GM23338 (cell line): ENCODE data around the gene VPS45. TPM values are rescaled to one million over a fixed set of nuclear protein-coding genes. Genes with fewer than 3 reads are reported as not detected.

ENCODE experiments used
- ATAC-seq: fragments of 200-7000 bp; cut with Tn5 transposase; 3 replicates; pipeline ENCODE4 v1.9.1; 2020
- DNase-seq: peaks from one replicate; pipeline ENCODE4 v3.0.0-alpha.2; 2015; ENCODE audit warnings: low spot score
- H2AFZ ChIP-seq: fragments of 200-600 bp; sonication (generic); 2 replicates; pipeline ENCODE4 v1.8.0; 2016; ENCODE audit warnings: antibody characterized with exemption, mild to moderate bottlenecking, moderate library complexity
- H3F3A ChIP-seq: fragments of 200-600 bp; sonication (generic); replicated peaks from 2 replicates; pipeline ENCODE4 v1.8.0; 2017; ENCODE audit warnings: antibody characterized with exemption, mixed run types, low read depth
- H3K27ac ChIP-seq: fragments of 200-600 bp; sonication (generic); 2 replicates; pipeline ENCODE4 v1.6.1; 2016; ENCODE audit warnings: low read depth
- H3K27me3 ChIP-seq: fragments of 200-600 bp; sonication (generic); 2 replicates; pipeline ENCODE4 v1.8.0; 2016; ENCODE audit warnings: mild to moderate bottlenecking, mixed run types, moderate library complexity; ENCODE audit not compliant: insufficient read depth
- H3K36me3 ChIP-seq: fragments of 200-600 bp; sonication (generic); 2 replicates; pipeline ENCODE4 v1.8.0; 2016; ENCODE audit warnings: mild to moderate bottlenecking; ENCODE audit not compliant: insufficient read depth
- H3K4me1 ChIP-seq: fragments of 200-600 bp; sonication (generic); 2 replicates; pipeline ENCODE4 v1.8.0; 2016; ENCODE audit warnings: mild to moderate bottlenecking, moderate library complexity; ENCODE audit not compliant: insufficient read depth
- H3K4me2 ChIP-seq: fragments of 200-600 bp; sonication (generic); 2 replicates; pipeline ENCODE4 v1.7.1; 2017; ENCODE audit warnings: mixed run types
- H3K4me3 ChIP-seq: fragments of 200-600 bp; sonication (generic); 2 replicates; pipeline ENCODE4 v1.6.1; 2016; ENCODE audit warnings: mixed run types
- H3K79me2 ChIP-seq: fragments of 200-600 bp; sonication (generic); replicated peaks from 2 replicates; pipeline ENCODE4 v1.8.0; 2017; ENCODE audit warnings: mild to moderate bottlenecking; ENCODE audit not compliant: insufficient read depth
- H3K9me2 ChIP-seq: fragments of 200-600 bp; sonication (generic); 2 replicates; pipeline ENCODE4 v1.8.0; 2017; ENCODE audit not compliant: insufficient read depth
- H4K20me1 ChIP-seq: fragments of 200-600 bp; sonication (generic); replicated peaks from 2 replicates; pipeline ENCODE4 v1.8.0; 2017; ENCODE audit warnings: mild to moderate bottlenecking; ENCODE audit not compliant: insufficient read depth
- H3K27ac Mint-ChIP-seq: 2 replicates; pipeline ENCODE4 v1.8.0; 2020; ENCODE audit warnings: inconsistent platforms, mild to moderate bottlenecking, moderate library complexity, mixed read lengths
- H3K27me3 Mint-ChIP-seq: 3 replicates; pipeline ENCODE4 v1.8.0; 2022; ENCODE audit warnings: low read depth, mild to moderate bottlenecking, moderate library complexity, mixed read lengths, inconsistent platforms; ENCODE audit not compliant: insufficient read depth, poor library complexity
- H3K36me3 Mint-ChIP-seq: 3 replicates; pipeline ENCODE4 v1.8.0; 2021; ENCODE audit warnings: low read depth, mild to moderate bottlenecking, inconsistent platforms, moderate library complexity, mixed read lengths
- H3K4me1 Mint-ChIP-seq: 3 replicates; pipeline ENCODE4 v1.8.0; 2020; ENCODE audit warnings: mild to moderate bottlenecking, inconsistent platforms, mixed read lengths
- H3K4me3 Mint-ChIP-seq: 3 replicates; pipeline ENCODE4 v1.8.0; 2021; ENCODE audit warnings: moderate library complexity, mild to moderate bottlenecking, inconsistent platforms, mixed read lengths
- H3K9me3 Mint-ChIP-seq: 3 replicates; pipeline ENCODE4 v1.8.0; 2020; ENCODE audit warnings: moderate library complexity, mild to moderate bottlenecking, inconsistent platforms, mixed read lengths
- POLR2AphosphoS5 ChIP-seq: IDR thresholded peaks from 2 replicates; pipeline ENCODE4 v1.6.1; 2016; ENCODE audit warnings: antibody characterized with exemption, low read depth
- ZNF114 ChIP-seq: fragments of 250-450 bp; sonication (Bioruptor Pico); IDR thresholded peaks from 2 replicates; pipeline ENCODE4 v1.5.0; 2020; ENCODE audit warnings: mild to moderate bottlenecking, moderate library complexity
- ZNF462 ChIP-seq: fragments of 250-450 bp; sonication (Bioruptor Pico); IDR thresholded peaks from 2 replicates; pipeline ENCODE4 v1.5.0; 2020; ENCODE audit warnings: mild to moderate bottlenecking, moderate library complexity
- polyA plus RNA-seq: library from polyadenylated mRNA; unstranded; fragments of >200 nt; fragmentation: Nextera tagmentation; extraction: Ambion mirVana; gene quantifications from 2 replicates; pipeline ENCODE4 v1.2.1, GENCODE V29; 2016
- total RNA-seq: library from RNA; depleted of rRNA; stranded (reverse); fragments of >200 nt; shearing (Covaris generic); gene quantifications from 2 replicates; pipeline ENCODE4 v1.2.3, GENCODE V29; 2014; rRNA removed
- TF ChIP-seq, protein P1 (sequence below), 2 experiments: fragments of 200-600 bp in 1 of 2; sonication (generic) in 1 of 2; conservative IDR thresholded peaks; 2 replicates each; pipeline versions ENCODE4 v1.5.1 to v1.6.1; 2016 to 2017; ENCODE audit warnings: antibody characterized with exemption in 2 of 2, low read depth in 2 of 2, mild to moderate bottlenecking in 2 of 2, moderate library complexity in 1 of 2

The VPS45 gene
- total and polyA plus RNA-seq, 2 experiments from 2014 or later, result 23.5 to 37.5 TPM

DNA sequence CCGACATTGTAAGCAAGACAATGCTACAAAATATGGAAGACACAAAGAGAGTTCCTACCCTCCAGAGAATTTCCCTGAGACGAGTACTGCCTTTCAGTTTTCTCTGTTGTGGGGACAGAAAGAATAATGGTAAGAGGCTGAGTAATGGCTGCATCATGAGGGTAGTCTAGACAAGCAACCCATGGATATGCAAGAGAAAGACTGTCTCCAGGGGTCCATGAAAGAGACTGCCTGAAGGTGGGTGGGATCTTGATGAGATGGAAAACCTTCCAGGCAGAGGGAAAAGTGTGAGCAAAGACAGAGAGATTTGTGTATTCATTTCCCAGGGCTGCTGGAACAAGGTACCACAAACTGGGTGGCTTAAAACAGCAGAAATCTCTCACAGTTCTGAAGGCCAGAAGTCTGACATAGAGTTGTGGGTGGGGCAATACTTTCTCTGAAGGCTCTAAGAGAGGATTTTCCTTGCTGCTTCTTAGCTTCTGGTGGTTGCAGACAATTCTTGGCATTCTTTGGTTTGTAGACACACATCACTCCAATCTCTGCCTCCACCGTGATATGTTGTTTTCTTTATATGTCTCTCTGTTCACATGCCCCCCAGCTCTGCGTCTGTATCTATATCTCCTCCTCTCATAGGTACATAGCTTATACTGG, 126.9 kb downstream of the VPS45 start:
- Histone ChIP-seq H2AFZ (peak overlapping the region; percentile 73; the same call in 1 of the 2 replicates), H3K9me2 (no peaks in the 10 kb centered on the region), H3F3A (no peaks in the 10 kb centered on the region), H3K4me2 (0 out of 2 replicates have a peak overlapping the region, but pooled peaks have one; percentile 26), H3K27me3 (no peaks in the 10 kb centered on the region), H3K4me1 (no peaks in the 10 kb centered on the region; the same call in 1 of the 2 replicates), H3K27ac (no peak overlapping the region), H4K20me1 (no peaks in the 10 kb centered on the region), H3K79me2 (no peaks in the 10 kb centered on the region), H3K36me3 (no peaks in the 10 kb centered on the region), H3K4me3 (no peak overlapping the region)
- H3K36me3 Mint-ChIP-seq, result peaks cover 8% of the 10 kb centered on the region; the same call in 1 of the 3 replicates
- ATAC-seq (peak; percentile 70), DNase-seq (no peak)
- H3K27me3 Mint-ChIP-seq, result peaks cover 5% of the 10 kb centered on the region
- H3K9me3 Mint-ChIP-seq, result peaks cover 12% of the 10 kb centered on the region; the same call in 2 of the 3 replicates
- H3K4me1 Mint-ChIP-seq, result peaks cover 12% of the 10 kb centered on the region
- TF ChIP-seq ZNF114 (no peak), ZNF462 (CRISPR knock-in tag) (no peak), POLR2AphosphoS5 (no peak)
- TF ChIP-seq, protein P1, sequence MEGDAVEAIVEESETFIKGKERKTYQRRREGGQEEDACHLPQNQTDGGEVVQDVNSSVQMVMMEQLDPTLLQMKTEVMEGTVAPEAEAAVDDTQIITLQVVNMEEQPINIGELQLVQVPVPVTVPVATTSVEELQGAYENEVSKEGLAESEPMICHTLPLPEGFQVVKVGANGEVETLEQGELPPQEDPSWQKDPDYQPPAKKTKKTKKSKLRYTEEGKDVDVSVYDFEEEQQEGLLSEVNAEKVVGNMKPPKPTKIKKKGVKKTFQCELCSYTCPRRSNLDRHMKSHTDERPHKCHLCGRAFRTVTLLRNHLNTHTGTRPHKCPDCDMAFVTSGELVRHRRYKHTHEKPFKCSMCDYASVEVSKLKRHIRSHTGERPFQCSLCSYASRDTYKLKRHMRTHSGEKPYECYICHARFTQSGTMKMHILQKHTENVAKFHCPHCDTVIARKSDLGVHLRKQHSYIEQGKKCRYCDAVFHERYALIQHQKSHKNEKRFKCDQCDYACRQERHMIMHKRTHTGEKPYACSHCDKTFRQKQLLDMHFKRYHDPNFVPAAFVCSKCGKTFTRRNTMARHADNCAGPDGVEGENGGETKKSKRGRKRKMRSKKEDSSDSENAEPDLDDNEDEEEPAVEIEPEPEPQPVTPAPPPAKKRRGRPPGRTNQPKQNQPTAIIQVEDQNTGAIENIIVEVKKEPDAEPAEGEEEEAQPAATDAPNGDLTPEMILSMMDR (conservative IDR thresholded peaks at IDR 0.05; ENCODE audit: low read depth in 2 of 2), result no peak
- H3K27ac Mint-ChIP-seq, result no peak overlapping the region
- no peak overlapping the region; the same call in 2 of the 3 replicates for H3K4me3 Mint-ChIP-seq

Other genes starting within 250 kb of the VPS45 start
- gene BOLA1, start 168.2 kb upstream of the VPS45 start, total RNA-seq, result 13.4 and 18.4 TPM in 2 replicates
- 23.1 and 26.2 TPM in 2 replicates for gene BOLA1, start 168.2 kb upstream of the VPS45 start, polyA plus RNA-seq
- gene SV2A, start 149.9 kb upstream of the VPS45 start, total RNA-seq, result 41.7 and 42.5 TPM in 2 replicates
- 17.3 and 17.8 TPM in 2 replicates for gene SV2A, start 149.9 kb upstream of the VPS45 start, polyA plus RNA-seq
- 48.7 and 49.2 TPM in 2 replicates for gene SF3B4, start 140.0 kb upstream of the VPS45 start, total RNA-seq
- gene SF3B4, start 140.0 kb upstream of the VPS45 start, polyA plus RNA-seq, result 84.0 and 85.7 TPM in 2 replicates
- gene MTMR11, start 130.9 kb upstream of the VPS45 start, total RNA-seq, result 1.8 and 2.4 TPM in 2 replicates
- 2.1 and 3.6 TPM in 2 replicates for gene MTMR11, start 130.9 kb upstream of the VPS45 start, polyA plus RNA-seq
- 9.9 and 12.4 TPM in 2 replicates for gene OTUD7B, start 57.0 kb upstream of the VPS45 start, total RNA-seq
- gene OTUD7B, start 57.0 kb upstream of the VPS45 start, polyA plus RNA-seq, result 3.3 and 3.7 TPM in 2 replicates
- 26.3 and 34.3 TPM in 2 replicates for gene PLEKHO1, start 82.1 kb downstream of the VPS45 start, total RNA-seq
- gene PLEKHO1, start 82.1 kb downstream of the VPS45 start, polyA plus RNA-seq, result 33.1 and 36.7 TPM in 2 replicates
- 88.6 and 100 TPM in 2 replicates for gene ANP32E, start 168.3 kb downstream of the VPS45 start, total RNA-seq
- gene ANP32E, start 168.3 kb downstream of the VPS45 start, polyA plus RNA-seq, result 244 and 257 TPM in 2 replicates
- gene CA14, start 190.0 kb downstream of the VPS45 start, total RNA-seq, result 41.3 and 42.9 TPM in 2 replicates
- 47.4 and 50.2 TPM in 2 replicates for gene CA14, start 190.0 kb downstream of the VPS45 start, polyA plus RNA-seq
- gene APH1A, start 201.2 kb downstream of the VPS45 start, total RNA-seq, result 82.7 and 85.3 TPM in 2 replicates
- gene APH1A, start 201.2 kb downstream of the VPS45 start, polyA plus RNA-seq, result 16.5 and 17.7 TPM in 2 replicates
- gene C1orf54, start 205.0 kb downstream of the VPS45 start, total RNA-seq, result 6.6 and 18.5 TPM in 2 replicates
- gene C1orf54, start 205.0 kb downstream of the VPS45 start, polyA plus RNA-seq, result 35.5 and 39.4 TPM in 2 replicates
- gene CIART, start 214.8 kb downstream of the VPS45 start, total RNA-seq, result 6.6 and 9.3 TPM in 2 replicates
- gene CIART, start 214.8 kb downstream of the VPS45 start, polyA plus RNA-seq, result 16.4 and 16.6 TPM in 2 replicates
- 51.2 and 51.7 TPM in 2 replicates for gene MRPS21, start 226.1 kb downstream of the VPS45 start, total RNA-seq
- gene MRPS21, start 226.1 kb downstream of the VPS45 start, polyA plus RNA-seq, result 313 and 335 TPM in 2 replicates